ENCODE results near the gene ZNF81.
"Not testable (repeated sequence)": the region's sequence is repeated elsewhere in the genome, so short reads cannot be mapped to it uniquely, and the experiment has no call there.

Gene ZNF81

GRCh38 chrX:47843363-47843762 lies 6.7 kb downstream of the ZNF81 start:
- no peak for DNase-seq (ENCODE audit: extremely low read depth in 1 of 2, low read depth in 1 of 2)

- DNase-seq (ENCODE audit: extremely low read depth in 1 of 2, low read depth in 1 of 2): no peak
These were observed 7.4 kb downstream of the ZNF81 start for GRCh38 chrX:47844117-47844516.

GRCh38 chrX:47846040-47846439 lies 9.3 kb downstream of the ZNF81 start:
- DNase-seq (ENCODE audit: extremely low read depth in 1 of 2, low read depth in 1 of 2): no peak

GRCh38 chrX:47849778-47850177 lies 13.1 kb downstream of the ZNF81 start:
- DNase-seq (ENCODE audit: extremely low read depth in 1 of 2, low read depth in 1 of 2): no peak

GRCh38 chrX:47850389-47850788 lies 13.7 kb downstream of the ZNF81 start:
- DNase-seq (ENCODE audit: extremely low read depth in 1 of 2, low read depth in 1 of 2): not testable (repeated sequence)

GRCh38 chrX:47850901-47851300 lies 14.2 kb downstream of the ZNF81 start:
- DNase-seq (ENCODE audit: extremely low read depth in 1 of 2, low read depth in 1 of 2): no peak

- DNase-seq (ENCODE audit: extremely low read depth in 1 of 2, low read depth in 1 of 2): no peak
These were observed 17.8 kb downstream of the ZNF81 start for GRCh38 chrX:47854474-47854873.

- no peak for DNase-seq (ENCODE audit: extremely low read depth in 1 of 2, low read depth in 1 of 2)
These were observed 23.0 kb downstream of the ZNF81 start for GRCh38 chrX:47859686-47860085.

GRCh38 chrX:47862680-47863079 lies 26.0 kb downstream of the ZNF81 start:
- DNase-seq (ENCODE audit: extremely low read depth in 1 of 2, low read depth in 1 of 2): no peak

- DNase-seq (ENCODE audit: extremely low read depth in 1 of 2, low read depth in 1 of 2): no peak
These were observed 26.5 kb downstream of the ZNF81 start for GRCh38 chrX:47863187-47863586.

GRCh38 chrX:47864300-47864699 lies 27.6 kb downstream of the ZNF81 start:
- no peak for DNase-seq (ENCODE audit: extremely low read depth in 1 of 2, low read depth in 1 of 2)

GRCh38 chrX:47864785-47865184 lies 28.1 kb downstream of the ZNF81 start:
- DNase-seq (ENCODE audit: extremely low read depth in 1 of 2, low read depth in 1 of 2): no peak

GRCh38 chrX:47873123-47873522 lies 36.4 kb downstream of the ZNF81 start:
- DNase-seq (ENCODE audit: extremely low read depth in 1 of 2, low read depth in 1 of 2): no peak

GRCh38 chrX:47877327-47877726 lies 40.6 kb downstream of the ZNF81 start:
- DNase-seq (ENCODE audit: extremely low read depth in 1 of 2, low read depth in 1 of 2): no peak

- DNase-seq (ENCODE audit: extremely low read depth in 1 of 2, low read depth in 1 of 2): no peak
These were observed 41.5 kb downstream of the ZNF81 start for GRCh38 chrX:47878198-47878597.

GRCh38 chrX:47879463-47879862 lies 42.8 kb downstream of the ZNF81 start:
- no peak for DNase-seq (ENCODE audit: extremely low read depth in 1 of 2, low read depth in 1 of 2)

- no peak for DNase-seq (ENCODE audit: extremely low read depth in 1 of 2, low read depth in 1 of 2)
These were observed 44.2 kb downstream of the ZNF81 start for GRCh38 chrX:47880927-47881326.

- no peak for DNase-seq (ENCODE audit: extremely low read depth in 1 of 2, low read depth in 1 of 2)
These were observed 48.8 kb downstream of the ZNF81 start for GRCh38 chrX:47885501-47885900.

- no peak for DNase-seq (ENCODE audit: extremely low read depth in 1 of 2, low read depth in 1 of 2)
These were observed 61.3 kb downstream of the ZNF81 start for GRCh38 chrX:47898024-47898423.

- no peak for DNase-seq (ENCODE audit: extremely low read depth in 1 of 2, low read depth in 1 of 2)
These were observed 64.1 kb downstream of the ZNF81 start for GRCh38 chrX:47900833-47901232.

- DNase-seq (ENCODE audit: extremely low read depth in 1 of 2, low read depth in 1 of 2): no peak
These were observed 65.5 kb downstream of the ZNF81 start for GRCh38 chrX:47902161-47902560.

- no peak for DNase-seq (ENCODE audit: extremely low read depth in 1 of 2, low read depth in 1 of 2)
These were observed 79.3 kb downstream of the ZNF81 start for GRCh38 chrX:47915886-47916493.

- no peak for DNase-seq (ENCODE audit: extremely low read depth in 1 of 2, low read depth in 1 of 2)
These were observed 81.6 kb downstream of the ZNF81 start for GRCh38 chrX:47918274-47918673.

Data from stimulated activated CD8-positive, alpha-beta memory T cell treated with anti-CD3 and anti-CD28 coated beads, Interleukin-7, amount 100 ng/mL, for 48 hours (primary cell).